H9 (cell line): ENCODE results near the gene PPP5C. TPM values are rescaled to one million over a fixed set of nuclear protein-coding genes. Genes with fewer than 3 reads are reported as not detected.

Experiments used
- DNase-seq: peaks from one replicate; pipeline ENCODE4 v3.0.0-alpha.2; 2017
- H2AFZ ChIP-seq: one replicate; pipeline ENCODE4 v1.6.1; 2013; ENCODE audit warnings: mild to moderate bottlenecking, low read length, control low read depth, moderate library complexity
- H2AK5ac ChIP-seq: 2 replicates; pipeline ENCODE4 v1.6.1; 2013; ENCODE audit warnings: low read length, control low read depth, mixed read lengths; ENCODE audit not compliant: insufficient read length
- H2BK120ac ChIP-seq: one replicate; pipeline ENCODE4 v1.6.1; 2013; ENCODE audit warnings: low read depth, mild to moderate bottlenecking, low read length, control low read depth, inconsistent platforms; ENCODE audit not compliant: poor library complexity, severe bottlenecking
- H2BK12ac ChIP-seq: 2 replicates; pipeline ENCODE4 v1.6.1; 2013; ENCODE audit warnings: low read length, control low read depth, mixed read lengths, low read depth; ENCODE audit not compliant: insufficient read length
- H2BK15ac ChIP-seq: 2 replicates; pipeline ENCODE4 v1.6.1; 2013; ENCODE audit warnings: low read depth, low read length, control low read depth
- H2BK20ac ChIP-seq: one replicate; pipeline ENCODE4 v1.6.1; 2013; ENCODE audit warnings: low read depth, mild to moderate bottlenecking, low read length, control low read depth, inconsistent platforms; ENCODE audit not compliant: poor library complexity, severe bottlenecking
- H2BK5ac ChIP-seq: 2 replicates; pipeline ENCODE4 v1.6.1; 2013; ENCODE audit warnings: low read length, control low read depth, mixed read lengths; ENCODE audit not compliant: insufficient read length
- H3K14ac ChIP-seq: 2 replicates; pipeline ENCODE4 v1.6.1; 2013; ENCODE audit warnings: low read length, control low read depth; ENCODE audit not compliant: insufficient read depth
- H3K18ac ChIP-seq: 2 replicates; pipeline ENCODE4 v1.6.1; 2013; ENCODE audit warnings: low read depth, mild to moderate bottlenecking, mixed read lengths, low read length, control low read depth; ENCODE audit not compliant: insufficient read length
- H3K23ac ChIP-seq: 2 replicates; pipeline ENCODE4 v1.6.1; 2013; ENCODE audit warnings: low read length, control low read depth, mixed read lengths, low read depth; ENCODE audit not compliant: insufficient read length
- H3K23me2 ChIP-seq: 2 replicates; pipeline ENCODE4 v1.6.1; 2013; ENCODE audit warnings: low read depth, mild to moderate bottlenecking, mixed read lengths, low read length, control low read depth; ENCODE audit not compliant: insufficient read length, poor library complexity, severe bottlenecking
- H3K27ac ChIP-seq: 2 replicates; pipeline ENCODE4 v1.5.1; 2013; ENCODE audit warnings: low read length, control low read depth, mixed read lengths, low read depth; ENCODE audit not compliant: insufficient read length
- H3K27me3 ChIP-seq: 2 replicates; pipeline ENCODE4 v1.6.1; 2013; ENCODE audit warnings: low read length, control low read depth, inconsistent platforms; ENCODE audit not compliant: insufficient read depth
- H3K4ac ChIP-seq: 2 replicates; pipeline ENCODE4 v1.6.1; 2013; ENCODE audit warnings: low read depth, mild to moderate bottlenecking, control low read depth, inconsistent platforms, low read length, moderate library complexity
- H3K4me1 ChIP-seq: 2 replicates; pipeline ENCODE4 v1.6.1; 2013; ENCODE audit warnings: low read length, control low read depth, inconsistent platforms; ENCODE audit not compliant: insufficient read depth
- H3K4me2 ChIP-seq: 2 replicates; pipeline ENCODE4 v1.6.1; 2013; ENCODE audit warnings: low read length, control low read depth, mixed read lengths; ENCODE audit not compliant: insufficient read length, insufficient read depth
- H3K56ac ChIP-seq: 2 replicates; pipeline ENCODE4 v1.6.1; 2013; ENCODE audit warnings: low read depth, mild to moderate bottlenecking, mixed read lengths, low read length, control low read depth; ENCODE audit not compliant: insufficient read length
- H3K79me1 ChIP-seq: 2 replicates; pipeline ENCODE4 v1.6.1; 2013; ENCODE audit warnings: low read depth, mild to moderate bottlenecking, moderate library complexity, low read length, control low read depth, inconsistent platforms; ENCODE audit not compliant: insufficient read depth, poor library complexity, severe bottlenecking
- H3K79me2 ChIP-seq: 2 replicates; pipeline ENCODE4 v1.6.1; 2013; ENCODE audit warnings: low read length, control low read depth, inconsistent platforms; ENCODE audit not compliant: insufficient read depth
- H3K9ac ChIP-seq: 2 replicates; pipeline ENCODE4 v1.6.1; 2013; ENCODE audit warnings: low read length, control low read depth, mixed read lengths; ENCODE audit not compliant: insufficient read length; ENCODE audit errors: extremely low read depth
- H3K9me3 ChIP-seq: one replicate; pipeline ENCODE4 v1.6.1; 2013; ENCODE audit warnings: low read depth, low read length, inconsistent platforms; ENCODE audit not compliant: control insufficient read depth
- H3T11ph ChIP-seq: one replicate; pipeline ENCODE4 v1.6.1; 2013; ENCODE audit warnings: mild to moderate bottlenecking, low read length, control low read depth, inconsistent platforms
- H4K20me1 ChIP-seq: one replicate; pipeline ENCODE4 v1.6.1; 2013; ENCODE audit not compliant: control insufficient read depth, insufficient read length, insufficient read depth
- H4K5ac ChIP-seq: 2 replicates; pipeline ENCODE4 v1.6.1; 2013; ENCODE audit warnings: low read depth, mild to moderate bottlenecking, mixed read lengths, low read length, control low read depth; ENCODE audit not compliant: insufficient read length
- H4K8ac ChIP-seq: replicated peaks from 2 replicates; pipeline ENCODE4 v1.6.1; 2013; ENCODE audit warnings: low read length, control low read depth, mixed read lengths, low read depth; ENCODE audit not compliant: insufficient read length
- H4K91ac ChIP-seq: 2 replicates; pipeline ENCODE4 v1.6.1; 2013; ENCODE audit warnings: low read depth, mild to moderate bottlenecking, moderate library complexity, mixed read lengths, low read length, control low read depth; ENCODE audit not compliant: insufficient read length
- H3K27ac Mint-ChIP-seq, 3 experiments: 2 replicates in 2 of 3; 3 replicates in 1 of 3; pipeline ENCODE4 v1.8.0; 2020 to 2021; ENCODE audit warnings: mixed read lengths in 3 of 3, mild to moderate bottlenecking in 1 of 3, moderate library complexity in 1 of 3
- H3K27me3 Mint-ChIP-seq: 2 replicates; pipeline ENCODE4 v1.8.0; 2021; ENCODE audit warnings: low read depth, mild to moderate bottlenecking, moderate library complexity, mixed read lengths
- H3K36me3 Mint-ChIP-seq, 3 experiments: 2 replicates in 2 of 3; 3 replicates in 1 of 3; pipeline ENCODE4 v1.8.0; 2020 to 2021; ENCODE audit warnings: low read depth in 3 of 3, mixed read lengths in 3 of 3; ENCODE audit not compliant: insufficient read depth in 1 of 3
- H3K4me1 Mint-ChIP-seq, 2 experiments: 2 replicates each; pipeline ENCODE4 v1.8.0; 2020; ENCODE audit warnings: mixed read lengths in 2 of 2
- H3K4me3 Mint-ChIP-seq, 2 experiments: 2 replicates in 1 of 2; 3 replicates in 1 of 2; pipeline ENCODE4 v1.8.0; 2020 to 2021; ENCODE audit warnings: mild to moderate bottlenecking in 2 of 2, mixed read lengths in 2 of 2, moderate library complexity in 1 of 2
- H3K9me3 Mint-ChIP-seq, 2 experiments: 2 replicates in 1 of 2; 3 replicates in 1 of 2; pipeline ENCODE4 v1.8.0; 2020; ENCODE audit warnings: mild to moderate bottlenecking in 2 of 2, mixed read lengths in 2 of 2, moderate library complexity in 1 of 2
- CTCF ChIP-seq: fragments of 200-600 bp; sonication (generic); conservative IDR thresholded peaks from 3 replicates; pipeline ENCODE4 v1.8.0; 2021; ENCODE audit warnings: antibody characterized with exemption, mild to moderate bottlenecking
- WGBS: extraction: QIAGEN DNeasy Blood & Tissue Kit; methylation state at CpG from one replicate; pipeline ENCODE4 v1.1.7; 2013; ENCODE audit warnings: missing lambda C conversion rate, low lambda C conversion rate, mixed read lengths; ENCODE audit not compliant: insufficient read length; ENCODE audit errors: extremely low coverage; 5-methylcytosine and 5-hydroxymethylcytosine counted together
- total RNA-seq: library from RNA; stranded (reverse); gene quantifications from 2 replicates; pipeline ENCODE4 v1.2.1, GENCODE V29; 2021

PPP5C gene
- total RNA-seq, 1 experiment from 2014 or later, result 108 TPM

- no CpG with 5 or more reads among the region's 13 CpGs for WGBS
- Histone ChIP-seq H3K23me2 (peaks cover 30% of the 10 kb centered on the region), H3K9me3 (no peaks in the 10 kb centered on the region)
Observed at GRCh38 chr19:46410205-46411087, 63.6 kb downstream of the PPP5C start.

More at GRCh38 chr19:46410205-46411087, 63.6 kb downstream of the PPP5C start:
- no peak for TF ChIP-seq CTCF
- H3K27me3 ChIP-seq, result no peaks in the 10 kb centered on the region; the same call in 1 of the 2 replicates
- no peak overlapping the region for H4K8ac ChIP-seq
- no peak overlapping the region for H3K18ac ChIP-seq
- no peak overlapping the region for H2BK12ac ChIP-seq
- peak overlapping the region in 1 of 2 experiments; percentile 5; a peak in 2 of 5 replicates for H3K4me3 Mint-ChIP-seq
- H4K20me1 ChIP-seq, result peaks cover 2% of the 10 kb centered on the region
- DNase-seq, result no peak
- no peak overlapping the region for H3K4me2 ChIP-seq
- no peak overlapping the region for H3K56ac ChIP-seq
- H2BK5ac ChIP-seq, result no peak overlapping the region
- peaks cover 6% of the 10 kb centered on the region; the same call in 1 of the 2 replicates for H3K79me2 ChIP-seq
- H2AFZ ChIP-seq, result no peak overlapping the region
- no peak overlapping the region for H3K14ac ChIP-seq
- H3K9ac ChIP-seq, result no peak overlapping the region
- H3K9me3 Mint-ChIP-seq, result no peaks in the 10 kb centered on the region; a peak in 2 of 5 replicates
- H3K79me1 ChIP-seq, result peaks cover 7% of the 10 kb centered on the region
- no peak overlapping the region for H4K91ac ChIP-seq
- no peak overlapping the region for H3K23ac ChIP-seq
- H3K36me3 Mint-ChIP-seq, result peaks cover 11 to 17% (median 12%) of the 10 kb centered on the region in 3 experiments
- no peak overlapping the region for H2BK15ac ChIP-seq
- H3K4me1 Mint-ChIP-seq, result peaks cover 41 to 56% of the 10 kb centered on the region in 2 experiments
- no peak overlapping the region for H3T11ph ChIP-seq
- H3K27me3 Mint-ChIP-seq, result peaks cover 43% of the 10 kb centered on the region
- H4K5ac ChIP-seq, result no peak overlapping the region
- no peak overlapping the region for H3K27ac ChIP-seq
- no peak overlapping the region for H3K27ac Mint-ChIP-seq
- no peak overlapping the region for H3K4ac ChIP-seq
- peaks cover 3% of the 10 kb centered on the region; the same call in 1 of the 2 replicates for H3K4me1 ChIP-seq
- H2AK5ac ChIP-seq, result no peak overlapping the region
- no peak overlapping the region for H2BK20ac ChIP-seq
- no peak overlapping the region for H2BK120ac ChIP-seq
